HCT116 (cell line): ENCODE data around the gene SOCS7. TPM values are rescaled to one million over a fixed set of nuclear protein-coding genes. Genes with fewer than 3 reads are reported as not detected.

Experiments used
- ATAC-seq: fragments of 200-7000 bp; cut with Tn5 transposase; 2 replicates; pipeline ENCODE4 v1.9.1; 2020; ENCODE audit warnings: mild to moderate bottlenecking, moderate library complexity
- BruUV-seq: library from RNA; stranded (reverse); fragments of 400-500 nt; replicated peaks from 2 replicates; lab custom pipeline; 2021; lab: Mats Ljungman, UMichigan
- CTCF ChIA-PET: fragments of 300-600 bp; sonication (Branson Sonifier 250); formaldehyde crosslinking; loops from one replicate; lab custom pipeline; 2021; ENCODE audit warnings: antibody characterized with exemption; lab: Charles Lee
- POLR2A ChIA-PET: fragments of 300-600, 350-600 bp; sonication (Branson Sonifier 250); formaldehyde crosslinking; loops from one replicate; lab custom pipeline; 2021; ENCODE audit warnings: antibody characterized with exemption; lab: Charles Lee
- RAD21 ChIA-PET, 2 experiments: fragments of 300-600 bp; sonication (Branson Sonifier 250); formaldehyde crosslinking; loops; one replicate each; lab custom pipeline; 2023; ENCODE audit warnings: low total read pairs in 2 of 2; ENCODE audit not compliant: uncharacterized antibody in 2 of 2, unreplicated experiment in 2 of 2, low non-redundant PET in 1 of 2; lab: Charles Lee
- DNase-seq: peaks from one replicate; pipeline ENCODE4 v3.0.0-alpha.2; 2010; ENCODE audit warnings: low read depth, low spot score
- H2AFZ ChIP-seq: fragments of 200-600 bp; shearing (Covaris generic), sonication (generic); 2 replicates; pipeline ENCODE4 v1.6.1; 2017; ENCODE audit warnings: low read depth, mixed run types, mixed read lengths, antibody characterized with exemption, low read length; ENCODE audit not compliant: poor library complexity, severe bottlenecking
- H3K27ac ChIP-seq: 2 replicates; pipeline ENCODE4 v1.5.1; 2012; ENCODE audit warnings: low read depth, low read length
- H3K27me3 ChIP-seq: fragments of 200-600 bp; sonication (generic); 2 replicates; pipeline ENCODE4 v1.6.1; 2016; ENCODE audit warnings: mixed run types, low read length, mixed read lengths; ENCODE audit not compliant: insufficient read depth
- H3K36me3 ChIP-seq, 2 experiments: fragments of 200-500 bp in 1 of 2; fragments of 200-600 bp in 1 of 2; sonication (Bioruptor generic) in 1 of 2; sonication (generic) in 1 of 2; 2 replicates each; pipeline versions ENCODE4 v1.5.1 to v1.6.1; 2014 to 2016; ENCODE audit warnings: low read length in 2 of 2, inconsistent platforms in 1 of 2, mixed read lengths in 1 of 2, mixed run types in 1 of 2; ENCODE audit not compliant: insufficient read depth in 2 of 2, control insufficient read depth in 1 of 2
- H3K4me1 ChIP-seq, 2 experiments: fragments of 200-600 bp in 1 of 2; sonication (generic) in 1 of 2; 2 replicates each; pipeline versions ENCODE4 v1.5.1 to v1.6.1; 2012 to 2017; ENCODE audit warnings: low read length in 2 of 2, inconsistent platforms in 1 of 2, mild to moderate bottlenecking in 1 of 2, mixed read lengths in 1 of 2, mixed run types in 1 of 2, moderate library complexity in 1 of 2; ENCODE audit not compliant: insufficient read depth in 2 of 2, control insufficient read depth in 1 of 2
- H3K4me2 ChIP-seq: fragments of 200-600 bp; sonication (generic); 2 replicates; pipeline ENCODE4 v1.6.1; 2017; ENCODE audit warnings: mixed run types, low read length, mixed read lengths
- H3K4me3 ChIP-seq, 2 experiments: fragments of 200-600 bp in 1 of 2; sonication (generic) in 1 of 2; replicated peaks in 1 of 2; 2 replicates each; pipeline ENCODE4 v1.5.1; 2011 to 2016; ENCODE audit warnings: low read length in 2 of 2, control low read depth in 1 of 2, low read depth in 1 of 2, mild to moderate bottlenecking in 1 of 2, mixed read lengths in 1 of 2, mixed run types in 1 of 2
- H3K79me2 ChIP-seq: fragments of 200-600 bp; sonication (generic); 2 replicates; pipeline ENCODE4 v1.6.1; 2017; ENCODE audit warnings: mild to moderate bottlenecking, mixed run types, low read length, moderate library complexity, mixed read lengths; ENCODE audit not compliant: insufficient read depth
- H3K9ac ChIP-seq: fragments of 200-600 bp; sonication (generic); 2 replicates; pipeline ENCODE4 v1.6.1; 2016; ENCODE audit warnings: low read length, mixed read lengths
- H3K9me2 ChIP-seq: fragments of 200-600 bp; sonication (generic), shearing (Covaris generic); 2 replicates; pipeline ENCODE4 v1.6.1; 2017; ENCODE audit warnings: mixed run types, mild to moderate bottlenecking, moderate library complexity; ENCODE audit not compliant: insufficient read depth
- H3K9me3 ChIP-seq, 2 experiments: fragments of 200-500 bp in 1 of 2; fragments of 200-600 bp in 1 of 2; sonication (Bioruptor generic) in 1 of 2; sonication (generic) in 1 of 2; 2 replicates each; pipeline ENCODE4 v1.6.1; 2014 to 2017; ENCODE audit warnings: low read length in 2 of 2, mixed read lengths in 2 of 2, inconsistent platforms in 1 of 2, low read depth in 1 of 2, mild to moderate bottlenecking in 1 of 2, mixed run types in 1 of 2, moderate library complexity in 1 of 2; ENCODE audit not compliant: control insufficient read depth in 1 of 2, insufficient read depth in 1 of 2
- H4K20me1 ChIP-seq: fragments of 200-600 bp; sonication (generic), shearing (Covaris generic); 2 replicates; pipeline ENCODE4 v1.6.1; 2017; ENCODE audit warnings: mixed run types, mild to moderate bottlenecking, moderate library complexity; ENCODE audit not compliant: insufficient read depth
- ATF3 ChIP-seq: IDR thresholded peaks from 2 replicates; pipeline ENCODE4 v1.6.1; 2012
- CBX3 ChIP-seq: IDR thresholded peaks from 2 replicates; pipeline ENCODE4 v1.6.1; 2012; ENCODE audit warnings: low read depth
- CEBPB ChIP-seq: IDR thresholded peaks from 2 replicates; pipeline ENCODE4 v1.6.1; 2012; ENCODE audit warnings: low read depth
- CTCF ChIP-seq, 3 experiments: fragments of 200-600 bp in 1 of 3; sonication (generic) in 1 of 3; IDR thresholded peaks in 2 of 3; conservative IDR thresholded peaks in 1 of 3; 2 replicates each; pipeline ENCODE4 v1.5.1; 2012 to 2017; ENCODE audit warnings: low read depth in 2 of 3, low read length in 2 of 3, antibody characterized with exemption in 1 of 3, borderline replicate concordance in 1 of 3, control low read depth in 1 of 3, mild to moderate bottlenecking in 1 of 3, mixed read lengths in 1 of 3, mixed run types in 1 of 3, moderate library complexity in 1 of 3; ENCODE audit not compliant: insufficient read depth in 1 of 3
- ELF1 ChIP-seq: IDR thresholded peaks from 2 replicates; pipeline ENCODE4 v1.6.1; 2012; ENCODE audit warnings: low read depth, borderline replicate concordance
- EZH2 ChIP-seq: fragments of 200-600 bp; sonication (generic); IDR thresholded peaks from 2 replicates; pipeline ENCODE4 v1.6.1; 2017; ENCODE audit warnings: antibody characterized with exemption, mixed run types
- EZH2phosphoT487 ChIP-seq: fragments of 200-600 bp; IDR thresholded peaks from 2 replicates; pipeline ENCODE4 v1.6.1; 2018; ENCODE audit warnings: antibody characterized with exemption, borderline replicate concordance
- FOSL1 ChIP-seq: IDR thresholded peaks from 2 replicates; pipeline ENCODE4 v1.6.1; 2012; ENCODE audit warnings: low read depth
- POLR2AphosphoS5 ChIP-seq: IDR thresholded peaks from 2 replicates; pipeline ENCODE4 v1.6.1; 2011; ENCODE audit warnings: mild to moderate bottlenecking, low read depth, low read length, moderate library complexity
- RAD21 ChIP-seq: IDR thresholded peaks from 2 replicates; pipeline ENCODE4 v1.6.1; 2012; ENCODE audit warnings: low read depth, mild to moderate bottlenecking
- SIN3A ChIP-seq: IDR thresholded peaks from 2 replicates; pipeline ENCODE4 v1.6.1; 2012; ENCODE audit warnings: low read depth
- SRF ChIP-seq: IDR thresholded peaks from 2 replicates; pipeline ENCODE4 v1.6.1; 2012; ENCODE audit warnings: low read depth
- TCF7L2 ChIP-seq: IDR thresholded peaks from 2 replicates; pipeline ENCODE4 v1.7.0; 2011; ENCODE audit warnings: borderline replicate concordance, inconsistent platforms; ENCODE audit not compliant: insufficient read depth, insufficient read length; ENCODE audit errors: extremely low read depth
- YY1 ChIP-seq: IDR thresholded peaks from 2 replicates; pipeline ENCODE4 v1.6.1; 2011; ENCODE audit warnings: low read length, low read depth, moderate library complexity, mild to moderate bottlenecking; ENCODE audit not compliant: insufficient replicate concordance; ENCODE audit errors: extremely low read depth
- intact Hi-C: fragments of 100-400 bp; cut with micrococcal nuclease; formaldehyde crosslinking; loops from 2 replicates; pipeline ENCODE4 v1.10.0; 2022
- total RNA-seq: library from RNA; stranded (reverse); gene quantifications from one replicate; pipeline ENCODE4 v1.2.1, GENCODE V29; 2021; ENCODE audit not compliant: unreplicated experiment
- TF ChIP-seq, protein P1 (sequence below): IDR thresholded peaks from 2 replicates; pipeline ENCODE4 v1.6.1; 2012; ENCODE audit warnings: low read depth
- TF ChIP-seq, protein P2 (sequence below): IDR thresholded peaks from 2 replicates; pipeline ENCODE4 v1.6.1; 2012

SOCS7 gene
- total RNA-seq, 1 experiment from 2014 or later, result 49.9 TPM

DNA sequence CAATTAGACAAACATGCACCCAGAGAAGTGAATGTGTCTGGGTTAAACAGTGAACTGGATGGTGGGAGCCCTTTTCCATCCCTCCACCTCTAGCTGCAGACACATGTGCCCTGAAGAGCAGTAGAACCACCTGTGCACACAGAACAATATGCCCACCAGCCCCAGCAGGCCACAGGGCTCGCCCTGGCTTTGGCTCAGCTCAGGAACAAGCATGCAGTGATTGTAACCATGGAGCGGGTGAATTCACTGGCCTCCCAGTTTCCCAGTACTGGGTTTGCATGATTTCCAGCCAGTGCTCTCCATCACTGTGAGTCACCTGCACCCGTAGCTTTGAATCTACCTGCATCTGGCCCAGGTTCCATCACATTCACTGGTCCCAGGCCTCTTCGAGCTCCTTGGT, 13.1 kb upstream of the SOCS7 start:
- no peak overlapping the region for H3K9ac ChIP-seq
- H3K36me3 ChIP-seq, result no peaks in the 10 kb centered on the region
- no peak for TF ChIP-seq FOSL1
- no peaks in the 10 kb centered on the region for H3K27me3 ChIP-seq
- CTCF ChIA-PET, result no interaction called here
- no TSS peak for BruUV-seq
- DNase-seq (no peak), ATAC-seq (no peak)
- no peaks in the 10 kb centered on the region for H3K9me2 ChIP-seq
- no peaks in the 10 kb centered on the region for H3K79me2 ChIP-seq
- no peaks in the 10 kb centered on the region for H3K9me3 ChIP-seq
- POLR2A ChIA-PET, result no interaction called here
- no peak overlapping the region for H2AFZ ChIP-seq
- H3K27ac ChIP-seq, result no peak overlapping the region
- RAD21 ChIA-PET, result no interaction called here
- H3K4me3 ChIP-seq, result no peak overlapping the region
- H4K20me1 ChIP-seq, result no peaks in the 10 kb centered on the region
- no peak overlapping the region for H3K4me2 ChIP-seq
- intact Hi-C loops, result no loop called here
- peaks cover 5 to 7% of the 10 kb centered on the region in 2 experiments; a peak in 3 of 4 replicates for H3K4me1 ChIP-seq

DNA sequence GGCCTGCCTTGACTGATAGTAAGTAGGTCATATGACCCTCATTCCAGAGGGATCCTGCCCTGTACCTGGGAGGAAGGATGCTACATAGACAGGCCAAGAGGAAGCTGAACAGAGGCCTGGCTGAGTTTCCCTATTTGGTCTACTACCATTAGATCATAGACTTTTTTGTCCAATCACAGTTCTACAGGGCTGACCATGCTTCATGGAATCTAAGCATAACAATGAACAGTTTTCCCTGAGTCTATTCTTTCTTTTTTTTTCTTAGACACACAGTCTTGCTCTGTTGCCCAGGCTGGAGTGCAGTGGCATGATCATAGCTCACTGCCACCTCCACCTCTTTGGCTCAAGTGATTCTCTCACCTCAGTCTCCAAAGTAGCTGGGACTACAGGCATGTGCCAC, 11.8 kb upstream of the SOCS7 start:
- BruUV-seq, result no TSS peak
- Histone ChIP-seq H2AFZ (no peak overlapping the region), H3K9me2 (no peaks in the 10 kb centered on the region), H3K27ac (no peak overlapping the region), H3K27me3 (no peaks in the 10 kb centered on the region), H3K9ac (no peak overlapping the region), H3K4me2 (no peak overlapping the region), H3K79me2 (no peaks in the 10 kb centered on the region), H3K36me3 (no peaks in the 10 kb centered on the region), H3K4me3 (no peak overlapping the region), H3K9me3 (no peaks in the 10 kb centered on the region), H3K4me1 (peaks cover 5 to 7% of the 10 kb centered on the region in 2 experiments; a peak in 3 of 4 replicates), H4K20me1 (no peaks in the 10 kb centered on the region)
- ATAC-seq, result no peak
- no peak for DNase-seq
- POLR2A ChIA-PET, result no interaction called here
- CTCF ChIA-PET, result interaction anchor here (2.2 kb wide), 1 partner anchor 10 kb away, joined by 8 read pairs; no protein-coding TSS in a partner anchor
- intact Hi-C loops, result no loop called here
- RAD21 ChIA-PET, result no interaction called here
- TF ChIP-seq, protein P1, sequence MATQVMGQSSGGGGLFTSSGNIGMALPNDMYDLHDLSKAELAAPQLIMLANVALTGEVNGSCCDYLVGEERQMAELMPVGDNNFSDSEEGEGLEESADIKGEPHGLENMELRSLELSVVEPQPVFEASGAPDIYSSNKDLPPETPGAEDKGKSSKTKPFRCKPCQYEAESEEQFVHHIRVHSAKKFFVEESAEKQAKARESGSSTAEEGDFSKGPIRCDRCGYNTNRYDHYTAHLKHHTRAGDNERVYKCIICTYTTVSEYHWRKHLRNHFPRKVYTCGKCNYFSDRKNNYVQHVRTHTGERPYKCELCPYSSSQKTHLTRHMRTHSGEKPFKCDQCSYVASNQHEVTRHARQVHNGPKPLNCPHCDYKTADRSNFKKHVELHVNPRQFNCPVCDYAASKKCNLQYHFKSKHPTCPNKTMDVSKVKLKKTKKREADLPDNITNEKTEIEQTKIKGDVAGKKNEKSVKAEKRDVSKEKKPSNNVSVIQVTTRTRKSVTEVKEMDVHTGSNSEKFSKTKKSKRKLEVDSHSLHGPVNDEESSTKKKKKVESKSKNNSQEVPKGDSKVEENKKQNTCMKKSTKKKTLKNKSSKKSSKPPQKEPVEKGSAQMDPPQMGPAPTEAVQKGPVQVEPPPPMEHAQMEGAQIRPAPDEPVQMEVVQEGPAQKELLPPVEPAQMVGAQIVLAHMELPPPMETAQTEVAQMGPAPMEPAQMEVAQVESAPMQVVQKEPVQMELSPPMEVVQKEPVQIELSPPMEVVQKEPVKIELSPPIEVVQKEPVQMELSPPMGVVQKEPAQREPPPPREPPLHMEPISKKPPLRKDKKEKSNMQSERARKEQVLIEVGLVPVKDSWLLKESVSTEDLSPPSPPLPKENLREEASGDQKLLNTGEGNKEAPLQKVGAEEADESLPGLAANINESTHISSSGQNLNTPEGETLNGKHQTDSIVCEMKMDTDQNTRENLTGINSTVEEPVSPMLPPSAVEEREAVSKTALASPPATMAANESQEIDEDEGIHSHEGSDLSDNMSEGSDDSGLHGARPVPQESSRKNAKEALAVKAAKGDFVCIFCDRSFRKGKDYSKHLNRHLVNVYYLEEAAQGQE, result no peak
- TF ChIP-seq YY1, result no peak
- TF ChIP-seq POLR2AphosphoS5, result no peak
- no peak for TF ChIP-seq RAD21
- no peak for TF ChIP-seq EZH2
- TF ChIP-seq CEBPB, result no peak
- no peak for TF ChIP-seq CBX3
- TF ChIP-seq, protein P2, sequence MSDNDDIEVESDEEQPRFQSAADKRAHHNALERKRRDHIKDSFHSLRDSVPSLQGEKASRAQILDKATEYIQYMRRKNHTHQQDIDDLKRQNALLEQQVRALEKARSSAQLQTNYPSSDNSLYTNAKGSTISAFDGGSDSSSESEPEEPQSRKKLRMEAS, result no peak
- TF ChIP-seq SRF, result no peak
- no peak for TF ChIP-seq EZH2phosphoT487
- no peak for TF ChIP-seq TCF7L2
- TF ChIP-seq CTCF (IDR thresholded peaks at IDR 0.05 in 2 of 3, conservative IDR thresholded peaks at IDR 0.05 in 1 of 3; ENCODE audit: borderline replicate concordance in 1 of 3, insufficient read depth in 1 of 3, low read depth in 2 of 3, low read length in 2 of 3), result no peak
- TF ChIP-seq SIN3A, result no peak
- TF ChIP-seq ATF3, result no peak
- TF ChIP-seq ELF1, result no peak
